Body of pancreas (tissue), 4 donors: ENCODE results near the gene LIMD2. TPM values are rescaled to one million over a fixed set of nuclear protein-coding genes. Genes with fewer than 3 reads are reported as not detected.
A peak's percentile ranks its signal among the peaks of the same experiment; 100 is the strongest.

Experiments
- ATAC-seq: fragments of 150-250 bp; one replicate; pipeline ENCODE4 v1.9.1; 2016
- DNase-seq, 4 donors: peaks; one replicate each; pipeline ENCODE4 v3.0.0-alpha.2; 2019
- H3K27ac ChIP-seq, 4 donors: fragments of 200-600 bp; sonication (generic); 1 replicate in 3 of 4; 2 replicates in 1 of 4; pipeline versions ENCODE4 v1.5.1 to v1.6.1; 2016 to 2019; ENCODE audit warnings: mild to moderate bottlenecking in 1 of 4, mixed read lengths in 1 of 4, moderate library complexity in 1 of 4
- H3K27me3 ChIP-seq, 2 donors: fragments of 200-600 bp; sonication (generic); one replicate each; pipeline ENCODE4 v1.6.0; 2016; ENCODE audit warnings: mild to moderate bottlenecking in 1 of 2
- H3K36me3 ChIP-seq, 2 donors: fragments of 200-600 bp; sonication (generic); replicated peaks in 1 of 2; 2 replicates each; pipeline ENCODE4 v1.5.1; 2016; ENCODE audit warnings: low read depth in 2 of 2; ENCODE audit not compliant: insufficient read depth in 1 of 2
- H3K4me1 ChIP-seq: fragments of 200-600 bp; sonication (generic); one replicate; pipeline ENCODE4 v1.6.0; 2016
- H3K4me3 ChIP-seq, 2 donors: fragments of 200-600 bp; sonication (generic); 1 replicate in 1 of 2; 2 replicates in 1 of 2; pipeline ENCODE4 v1.5.1; 2016 to 2019
- H3K9me3 ChIP-seq, 3 donors: fragments of 200-600 bp; sonication (generic); 1 replicate in 2 of 3; 2 replicates in 1 of 3; pipeline ENCODE4 v1.5.1; 2016
- CTCF ChIP-seq, 7 experiments: fragments of 450-650 bp in 4 of 7; fragments of 200-600 bp in 3 of 7; sonication (generic) in 3 of 7; IDR thresholded peaks; one replicate each; pipeline ENCODE4 v1.5.1; 2016 to 2019; ENCODE audit warnings: antibody characterized with exemption in 7 of 7
- POLR2A ChIP-seq, 3 donors: fragments of 450-650 bp; IDR thresholded peaks; one replicate each; pipeline ENCODE4 v1.6.1; 2016; ENCODE audit warnings: antibody characterized with exemption in 3 of 3, mild to moderate bottlenecking in 2 of 3
- WGBS, 2 donors: methylation state at CpG; one replicate each; pipeline ENCODE4 v1.1.5; 2017; 5-methylcytosine and 5-hydroxymethylcytosine counted together
- intact Hi-C: fragments of 100-400 bp; cut with DNase I; formaldehyde crosslinking; loops from one replicate; pipeline ENCODE4 v1.15.1; 2023
- total RNA-seq, 2 donors: library from RNA; depleted of rRNA; stranded (reverse); fragments of >200 nt; gene quantifications; one replicate each; pipeline ENCODE4 v1.1.0, GENCODE V29; 2016

Gene LIMD2
- 1 to 10 TPM; 4.9 to 9.6 TPM for total RNA-seq

GRCh38 chr17:63699638-63700527, at the start of gene LIMD2:
Gene LIMD2, minus strand, starts transcription at chr17:63700125. Its CDS starts 827 bp downstream, at chr17:63699298.
- peak within 1 kb of the TSS; percentile 16 to 30 for H3K4me3 ChIP-seq
- no peaks in the 10 kb centered on the region for H3K27me3 ChIP-seq
- DNase-seq (peak; percentile 40 to 63 (median 49)), ATAC-seq (peak; percentile 34)
- intact Hi-C loops = no loop called here
- H3K36me3 ChIP-seq = peaks cover 0 to 1% of the 10 kb centered on the region in 2 donors
- peak within 1 kb of the TSS in 3 of 4 donors; percentile 53 to 70 (median 59) for H3K27ac ChIP-seq
- H3K4me1 ChIP-seq = peaks cover 33% of the 10 kb centered on the region
- no peak for TF ChIP-seq POLR2A (IDR thresholded peaks at IDR 0.05)
- TF ChIP-seq CTCF (IDR thresholded peaks at IDR 0.05) = no peak
- WGBS, 2 donors = 1% methylated on average over 51 of the region's 133 CpGs; no CpG with 5 or more reads in 1 of the 2 donors
- no peaks in the 10 kb centered on the region for H3K9me3 ChIP-seq

GRCh38 chr17:63741408-63742173, 41.7 kb upstream of the LIMD2 start, which contains the start of gene STRADA:
Gene STRADA, minus strand, starts transcription at chr17:63741799. Its CDS starts 13,430 bp downstream, at chr17:63728369.
- Histone ChIP-seq H3K27me3 (no peaks in the 10 kb centered on the region), H3K27ac (peak within 1 kb of the TSS; percentile 84 to 96 (median 93)), H3K4me3 (peak within 1 kb of the TSS; percentile 67), H3K4me1 (peaks cover 7% of the 10 kb centered on the region), H3K9me3 (no peaks in the 10 kb centered on the region), H3K36me3 (no peaks in the 10 kb centered on the region)
- intact Hi-C loops = no loop called here
- peak; percentile 86 to 93 (median 91) for TF ChIP-seq POLR2A (IDR thresholded peaks at IDR 0.05)
- TF ChIP-seq CTCF (IDR thresholded peaks at IDR 0.05) = no peak
- ATAC-seq (peak; percentile 96), DNase-seq (peak; percentile 100)
- WGBS, 2 donors = 0% methylated on average over 5 to 55 of the region's 61 CpGs

- Histone ChIP-seq H3K27me3 (no peaks in the 10 kb centered on the region), H3K36me3 (no peaks in the 10 kb centered on the region), H3K4me1 (peaks cover 7% of the 10 kb centered on the region), H3K9me3 (no peaks in the 10 kb centered on the region), H3K27ac (peak overlapping the region; percentile 84 to 96 (median 93)), H3K4me3 (peak overlapping the region; percentile 67)
- WGBS, 2 donors = 0 to 1% methylated on average over 6 to 14 of the region's 14 CpGs
- TF ChIP-seq CTCF (IDR thresholded peaks at IDR 0.05) (no peak), POLR2A (IDR thresholded peaks at IDR 0.05) (no peak)
- intact Hi-C loops = no loop called here
- ATAC-seq (no peak), DNase-seq (no peak)
Observed at GRCh38 chr17:63741143-63741407, 41.1 kb upstream of the LIMD2 start.

- ATAC-seq (no peak), DNase-seq (peak in 1 of 4 donors; percentile 17)
- no peaks in the 10 kb centered on the region for H3K27me3 ChIP-seq
- H3K36me3 ChIP-seq = no peaks in the 10 kb centered on the region
- intact Hi-C loops = no loop called here
- H3K4me3 ChIP-seq = peak overlapping the region; percentile 67
- 25 to 26% methylated on average over 12 of the region's 12 CpGs for WGBS, 2 donors
- H3K9me3 ChIP-seq = no peaks in the 10 kb centered on the region
- no peak for TF ChIP-seq POLR2A (IDR thresholded peaks at IDR 0.05)
- TF ChIP-seq CTCF (IDR thresholded peaks at IDR 0.05) = no peak
- H3K4me1 ChIP-seq = peaks cover 7% of the 10 kb centered on the region
- H3K27ac ChIP-seq = peak overlapping the region; percentile 84 to 96 (median 93)
Observed at GRCh38 chr17:63740464-63741142, 40.7 kb upstream of the LIMD2 start.
